Heart left ventricle (tissue), 16 donors: ENCODE measurements around the gene GPR161. TPM values are rescaled to one million over a fixed set of nuclear protein-coding genes. Genes with fewer than 3 reads are reported as not detected.
"Not testable (repeated sequence)": the region's sequence is repeated elsewhere in the genome, so short reads cannot be mapped to it uniquely, and the experiment has no call there.

ENCODE experiments used
- ATAC-seq, 4 donors: fragments of 200-7000 bp; cut with Tn5 transposase; one replicate each; pipeline ENCODE4 v1.9.1; 2020 to 2022; ENCODE audit warnings: moderate library complexity in 4 of 4, mild to moderate bottlenecking in 3 of 4, moderate number of reproducible peaks in 1 of 4
- DNase-seq, 5 donors: peaks; one replicate each; pipeline ENCODE4 v3.0.0-alpha.2; 2020
- H3K27ac ChIP-seq, 12 donors: fragments of 200-600 bp; sonication (generic) in 4 of 12; one replicate each; pipeline versions ENCODE4 v1.5.0 to v1.8.0; 2016 to 2022; ENCODE audit warnings: mild to moderate bottlenecking in 2 of 12
- H3K27me3 ChIP-seq, 9 donors: fragments of 200-600 bp; sonication (generic) in 2 of 9; one replicate each; pipeline versions ENCODE4 v1.5.1 to v1.8.0; 2016 to 2022; ENCODE audit warnings: mild to moderate bottlenecking in 3 of 9
- H3K36me3 ChIP-seq, 9 donors: fragments of 200-600 bp; sonication (generic) in 2 of 9; one replicate each; pipeline versions ENCODE4 v1.5.0 to v1.8.0; 2018 to 2022; ENCODE audit warnings: mild to moderate bottlenecking in 2 of 9
- H3K4me1 ChIP-seq, 12 donors: fragments of 200-600 bp; sonication (generic) in 4 of 12; one replicate each; pipeline versions ENCODE4 v1.5.0 to v1.8.0; 2016 to 2022; ENCODE audit warnings: mild to moderate bottlenecking in 3 of 12
- H3K4me3 ChIP-seq, 12 donors: fragments of 200-600 bp; sonication (generic) in 4 of 12; one replicate each; pipeline versions ENCODE4 v1.5.0 to v1.8.0; 2017 to 2022; ENCODE audit warnings: mild to moderate bottlenecking in 9 of 12, moderate library complexity in 4 of 12
- H3K9me3 ChIP-seq, 12 donors: fragments of 200-600 bp; sonication (generic) in 4 of 12; one replicate each; pipeline versions ENCODE4 v1.5.0 to v1.8.0; 2016 to 2022; ENCODE audit warnings: mild to moderate bottlenecking in 1 of 12
- POLR2A ChIP-seq, 2 donors: fragments of 450-650 bp; IDR thresholded peaks; one replicate each; pipeline ENCODE4 v1.6.1; 2017; ENCODE audit warnings: antibody characterized with exemption in 2 of 2, mild to moderate bottlenecking in 2 of 2, moderate library complexity in 2 of 2
- WGBS, 4 donors: extraction: QIAGEN DNeasy Blood & Tissue Kit in 2 of 4; methylation state at CpG; one replicate each; pipeline versions ENCODE4 v1.1.5 to v1.1.7; 2013 to 2018; 5-methylcytosine and 5-hydroxymethylcytosine counted together
- intact Hi-C, 10 donors: fragments of 100-400 bp; cut with DNase I; formaldehyde crosslinking; loops; one replicate each; pipeline versions ENCODE4 v1.11.1 to v1.14.2; 2022
- polyA plus RNA-seq, 2 donors: library from polyadenylated mRNA; stranded (reverse); fragments of 200-250 nt; gene quantifications; one replicate each; pipeline ENCODE4 v1.2.3, GENCODE V29; 2013
- total RNA-seq, 9 donors: library from RNA; depleted of rRNA in 2 of 9; stranded (reverse); fragments of >200 nt in 2 of 9; fragmentation: NEBNext Ultra II Directional in 3 of 9; extraction: Animal tissue kit (Norgen Biotek cat#: 25700) in 3 of 9; gene quantifications; one replicate each; pipeline versions ENCODE4 v1.1.0 to v1.2.4, GENCODE V29; 2016 to 2023
- TF ChIP-seq, protein P1 (sequence below), 12 donors: fragments of 200-600 bp; sonication (generic) in 4 of 12; IDR thresholded peaks; one replicate each; pipeline versions ENCODE4 v1.5.0 to v1.8.0; 2018 to 2022; ENCODE audit warnings: antibody characterized with exemption in 12 of 12, mild to moderate bottlenecking in 5 of 12
- donor health status: ischemic (EF 13 %, LVEDD 7.1; RV severe dilation, severe dysfunction).
- donor health status: healthy with polysubstance abuse.
- donor health status: DM: no; HTN: yes; CAD: no.
- donor health status: DM: no; HTN: no; CAD: no.
- donor health status: ischemic (EF 25% LVEDD 6.9; RV normal size, moderate dysfunction).
- donor health status: ischemic (EF 25% LVEDD 5.7; RV mildly dilated, moderate dysfunction).
- donor health status: healthy.
- donor health status: DM: yes; HTN: yes; CAD: no.
- donor health status: ischemic (EF 35%, LVEDD 5.7; RV mildly dilated, moderate dysfunction).
- donor health status: nonischemic (EF 11% LVEDD 7.7; RV severe dilation, severe dysfunction).
- donor health status: DM: yes; HTN: yes; CAD: no.
- donor health status: PGD.
- donor health status: ischemic (EF 29% LVEDD 5.4; RV normal size, mild dysfunction).
- donor health status: nonischemic (EF 23%, LVEDD 6.1; RV moderate dilation, normal function).

The GPR161 gene
- total and polyA plus RNA-seq, 11 donors = 0.95 to 4.8 (median 2.4) TPM

DNA sequence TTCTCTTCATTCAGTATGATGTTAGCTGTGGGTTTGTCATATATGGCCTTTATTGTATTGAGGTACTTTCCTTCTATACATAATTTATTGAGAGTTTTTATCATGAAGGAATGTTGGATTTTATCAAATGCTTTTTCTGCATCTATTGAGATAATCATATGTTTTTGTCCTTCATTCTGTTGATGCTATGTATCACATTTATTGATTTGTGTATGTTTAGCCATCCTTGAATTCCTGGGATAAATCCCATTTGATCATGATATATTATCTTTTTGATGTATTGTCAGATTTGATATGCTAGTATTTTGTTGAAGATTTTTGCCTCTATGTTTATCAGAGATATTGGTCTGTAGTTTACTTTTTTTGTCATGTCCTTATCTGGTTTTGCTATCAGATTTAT, 20.9 kb upstream of the GPR161 start:
- Histone ChIP-seq H3K36me3 (no peaks in the 10 kb centered on the region), H3K4me3 (no peak overlapping the region), H3K27me3 (no peaks in the 10 kb centered on the region), H3K4me1 (no peaks in the 10 kb centered on the region), H3K9me3 (peaks cover 0 to 33% (median 5%) of the 10 kb centered on the region in 12 donors), H3K27ac (no peak overlapping the region)
- TF ChIP-seq, protein P1, sequence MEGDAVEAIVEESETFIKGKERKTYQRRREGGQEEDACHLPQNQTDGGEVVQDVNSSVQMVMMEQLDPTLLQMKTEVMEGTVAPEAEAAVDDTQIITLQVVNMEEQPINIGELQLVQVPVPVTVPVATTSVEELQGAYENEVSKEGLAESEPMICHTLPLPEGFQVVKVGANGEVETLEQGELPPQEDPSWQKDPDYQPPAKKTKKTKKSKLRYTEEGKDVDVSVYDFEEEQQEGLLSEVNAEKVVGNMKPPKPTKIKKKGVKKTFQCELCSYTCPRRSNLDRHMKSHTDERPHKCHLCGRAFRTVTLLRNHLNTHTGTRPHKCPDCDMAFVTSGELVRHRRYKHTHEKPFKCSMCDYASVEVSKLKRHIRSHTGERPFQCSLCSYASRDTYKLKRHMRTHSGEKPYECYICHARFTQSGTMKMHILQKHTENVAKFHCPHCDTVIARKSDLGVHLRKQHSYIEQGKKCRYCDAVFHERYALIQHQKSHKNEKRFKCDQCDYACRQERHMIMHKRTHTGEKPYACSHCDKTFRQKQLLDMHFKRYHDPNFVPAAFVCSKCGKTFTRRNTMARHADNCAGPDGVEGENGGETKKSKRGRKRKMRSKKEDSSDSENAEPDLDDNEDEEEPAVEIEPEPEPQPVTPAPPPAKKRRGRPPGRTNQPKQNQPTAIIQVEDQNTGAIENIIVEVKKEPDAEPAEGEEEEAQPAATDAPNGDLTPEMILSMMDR (IDR thresholded peaks at IDR 0.05) = no peak
- TF ChIP-seq POLR2A (IDR thresholded peaks at IDR 0.05) = no peak
- ATAC-seq (no peak), DNase-seq (no peak)
- intact Hi-C loops = no loop called here

DNA sequence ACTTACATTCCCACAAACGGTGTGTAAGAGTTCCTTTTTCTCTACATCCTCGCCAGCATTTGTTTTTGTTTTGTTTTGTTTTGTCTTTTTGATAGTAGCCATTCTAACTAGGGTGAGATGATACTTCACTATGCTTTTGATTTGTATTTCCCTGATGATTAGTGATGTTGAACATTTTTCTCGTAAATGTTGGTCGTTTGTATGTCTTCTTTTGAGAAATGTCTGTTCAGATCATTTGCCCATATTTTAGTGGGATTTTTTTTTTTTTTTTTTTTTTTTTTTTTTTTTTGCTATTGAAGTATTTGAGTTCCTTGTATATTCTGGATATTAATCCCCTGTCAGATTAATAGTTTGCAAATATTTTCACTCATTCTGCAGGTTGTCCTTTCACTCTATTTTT, 19.2 kb upstream of the GPR161 start:
- no peak for DNase-seq
- H3K27me3 ChIP-seq = no peaks in the 10 kb centered on the region
- H3K4me1 ChIP-seq = peaks cover 0 to 3% (median 0%) of the 10 kb centered on the region in 12 donors
- intact Hi-C loops = no loop called here
- no peaks in the 10 kb centered on the region for H3K36me3 ChIP-seq
- 60 to 83% (median 69%) methylated on average over 4 of the region's 4 CpGs for WGBS, 4 donors
- no peak overlapping the region for H3K27ac ChIP-seq
- TF ChIP-seq, protein P1 (IDR thresholded peaks at IDR 0.05) = no peak
- TF ChIP-seq POLR2A (IDR thresholded peaks at IDR 0.05) = no peak
- ATAC-seq = no peak
- no peak overlapping the region for H3K4me3 ChIP-seq
- peaks cover 0 to 33% (median 5%) of the 10 kb centered on the region in 12 donors for H3K9me3 ChIP-seq

DNA sequence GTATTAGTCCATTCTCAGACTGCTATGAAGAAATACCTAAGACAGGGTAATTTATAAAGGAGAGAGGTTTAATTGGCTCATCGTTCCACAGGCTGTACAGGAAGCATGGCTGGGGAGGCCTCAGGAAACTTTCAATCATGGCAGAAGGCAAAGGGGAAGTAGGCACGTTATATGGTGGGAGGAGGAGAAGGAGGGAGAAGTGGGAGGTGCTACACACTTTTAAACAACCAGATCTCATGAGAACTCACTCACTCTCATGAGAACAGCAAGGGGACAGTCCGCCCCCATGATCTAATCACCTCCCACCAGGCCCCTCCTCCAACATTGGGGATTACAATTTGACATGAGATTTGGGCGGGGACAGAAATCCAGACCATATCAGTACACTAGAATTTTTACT, 18.0 kb upstream of the GPR161 start:
- WGBS, 4 donors = 67 to 74% (median 73%) methylated on average over 4 of the region's 4 CpGs
- H3K4me1 ChIP-seq, H3K4me3 ChIP-seq, DNase-seq, H3K27me3 ChIP-seq, H3K27ac ChIP-seq, H3K36me3 ChIP-seq, ATAC-seq, intact Hi-C loops: not testable (repeated sequence)
- peaks cover 0 to 24% (median under 1%) of the 10 kb centered on the region in 12 donors for H3K9me3 ChIP-seq

DNA sequence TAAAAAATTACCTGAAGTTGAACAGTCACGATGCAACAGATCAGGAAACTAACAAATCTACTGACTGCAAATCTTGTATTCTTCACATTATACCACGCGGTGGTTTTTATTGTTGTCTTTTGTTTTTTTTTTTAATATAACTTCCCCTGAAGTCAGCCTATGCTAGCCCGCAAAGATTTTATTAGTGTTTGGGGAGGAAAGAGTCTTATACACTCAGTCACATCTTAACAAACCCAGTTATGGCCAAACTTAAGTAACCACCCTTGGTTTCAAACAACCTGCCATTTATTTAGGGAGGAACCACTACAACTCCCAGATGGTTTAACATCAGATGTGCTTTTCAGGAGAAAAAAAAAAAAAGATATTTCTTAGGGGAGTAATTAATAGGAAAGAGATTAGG, 15.2 kb upstream of the GPR161 start:
- no peak overlapping the region for H3K4me3 ChIP-seq
- H3K4me1 ChIP-seq = peaks cover 0 to 3% (median 0%) of the 10 kb centered on the region in 12 donors
- WGBS, 4 donors = 82 to 91% (median 85%) methylated on average over 4 of the region's 4 CpGs
- ATAC-seq (no peak), DNase-seq (no peak)
- intact Hi-C loops = no loop called here
- TF ChIP-seq, protein P1 (IDR thresholded peaks at IDR 0.05) = no peak
- TF ChIP-seq POLR2A (IDR thresholded peaks at IDR 0.05) = no peak
- H3K9me3 ChIP-seq = peaks cover 0 to 6% (median 0%) of the 10 kb centered on the region in 12 donors
- H3K27me3 ChIP-seq = no peaks in the 10 kb centered on the region
- H3K27ac ChIP-seq = no peak overlapping the region
- no peaks in the 10 kb centered on the region for H3K36me3 ChIP-seq

DNA sequence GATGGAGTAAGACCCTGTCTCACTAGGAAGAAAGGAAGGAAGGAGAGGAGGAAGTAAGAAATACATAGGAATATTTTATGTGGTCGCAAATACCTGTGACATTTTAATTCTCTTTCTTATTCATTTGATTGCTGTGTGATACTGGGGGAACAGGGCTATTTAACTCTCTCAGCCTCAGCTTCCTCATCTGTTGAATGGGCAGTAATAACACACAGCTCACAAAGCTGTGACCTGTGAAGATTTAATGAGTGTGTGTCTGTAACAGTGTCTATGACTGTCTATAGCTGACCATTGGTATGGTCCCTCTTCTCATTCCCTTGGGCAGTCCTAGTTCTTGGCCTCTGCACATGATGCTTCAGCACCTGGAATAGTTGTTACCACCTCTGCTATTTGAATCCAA, 13.6 kb upstream of the GPR161 start:
- intact Hi-C loops = no loop called here
- Histone ChIP-seq H3K4me1 (peaks cover 0 to 8% (median 0%) of the 10 kb centered on the region in 12 donors), H3K36me3 (no peaks in the 10 kb centered on the region), H3K27ac (no peak overlapping the region), H3K4me3 (no peak overlapping the region), H3K27me3 (no peaks in the 10 kb centered on the region), H3K9me3 (no peaks in the 10 kb centered on the region)
- TF ChIP-seq POLR2A (IDR thresholded peaks at IDR 0.05) = no peak
- TF ChIP-seq, protein P1 (IDR thresholded peaks at IDR 0.05) = no peak
- ATAC-seq (no peak), DNase-seq (no peak)
- 96 to 97% (median 96%) methylated on average over 1 of the region's 1 CpG for WGBS, 4 donors
